HuH-7.5 (cell line): Measurements from ENCODE around the gene CUBN.
A peak's percentile ranks its signal among the peaks of the same experiment; 100 is the strongest.

Experiments
- DNase-seq: peaks from one replicate; pipeline ENCODE4 v3.0.0; 2011; ENCODE audit warnings: low spot score

The CUBN gene

DNA sequence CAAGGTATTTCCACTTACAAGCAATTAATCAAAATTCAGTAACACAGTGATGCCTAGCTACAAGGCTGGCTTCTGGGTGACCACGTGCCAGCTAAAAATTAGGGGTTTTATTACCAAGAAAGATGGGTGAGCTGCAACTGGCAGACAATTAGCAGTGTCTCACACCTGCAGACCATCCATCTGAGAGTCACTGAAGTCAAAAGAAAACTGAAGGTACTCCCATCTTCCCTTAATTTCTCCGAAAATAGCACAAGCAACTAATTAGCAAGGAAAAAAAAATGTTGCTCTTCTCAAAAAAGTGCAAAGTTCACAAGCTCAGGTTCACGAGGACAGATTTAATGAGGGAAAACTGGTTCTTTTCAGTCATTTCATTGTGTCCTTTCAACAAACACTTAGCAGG, 340.8 kb downstream of the CUBN start:
- no peak for DNase-seq

DNA sequence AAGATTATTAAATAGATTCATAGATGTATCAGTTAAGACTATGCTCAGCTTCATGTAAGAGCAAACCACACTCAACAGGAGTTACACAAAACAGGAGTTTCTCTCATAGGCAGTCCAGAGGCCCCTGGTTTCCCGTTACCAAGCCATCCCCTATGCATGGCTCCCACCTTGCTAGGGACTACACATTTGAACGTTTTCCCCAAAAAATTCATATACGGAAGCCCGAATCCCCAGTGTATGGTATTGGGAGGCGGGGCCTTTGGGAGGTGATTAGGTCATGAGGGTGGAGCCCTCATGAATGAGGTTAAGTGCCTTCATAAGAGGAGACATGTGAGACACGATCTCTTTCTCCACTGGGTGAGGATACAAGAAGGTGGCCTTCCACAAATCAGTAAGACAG, 341.5 kb downstream of the CUBN start:
- DNase-seq: no peak

DNA sequence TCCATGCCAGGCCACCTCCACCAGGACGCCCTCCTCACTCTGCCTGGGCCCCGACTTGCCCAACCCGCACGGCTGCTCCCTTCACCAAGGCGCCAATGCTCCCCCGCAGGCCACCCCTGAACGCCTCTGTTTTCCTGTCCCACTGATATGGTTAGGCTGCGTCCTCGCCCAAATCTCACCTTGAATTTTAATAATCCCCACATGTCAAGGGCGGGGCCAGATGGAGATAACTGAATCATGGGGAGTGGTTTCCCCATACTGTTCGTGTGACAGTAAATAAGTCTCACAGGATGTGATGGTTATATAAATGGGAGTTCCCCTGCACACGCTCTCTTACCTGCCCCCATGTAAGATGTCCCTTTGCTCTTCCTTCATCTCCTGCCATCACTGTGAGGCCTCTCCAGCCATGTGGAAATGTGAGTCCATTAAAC, 342.2 kb downstream of the CUBN start:
- no peak for DNase-seq

DNA sequence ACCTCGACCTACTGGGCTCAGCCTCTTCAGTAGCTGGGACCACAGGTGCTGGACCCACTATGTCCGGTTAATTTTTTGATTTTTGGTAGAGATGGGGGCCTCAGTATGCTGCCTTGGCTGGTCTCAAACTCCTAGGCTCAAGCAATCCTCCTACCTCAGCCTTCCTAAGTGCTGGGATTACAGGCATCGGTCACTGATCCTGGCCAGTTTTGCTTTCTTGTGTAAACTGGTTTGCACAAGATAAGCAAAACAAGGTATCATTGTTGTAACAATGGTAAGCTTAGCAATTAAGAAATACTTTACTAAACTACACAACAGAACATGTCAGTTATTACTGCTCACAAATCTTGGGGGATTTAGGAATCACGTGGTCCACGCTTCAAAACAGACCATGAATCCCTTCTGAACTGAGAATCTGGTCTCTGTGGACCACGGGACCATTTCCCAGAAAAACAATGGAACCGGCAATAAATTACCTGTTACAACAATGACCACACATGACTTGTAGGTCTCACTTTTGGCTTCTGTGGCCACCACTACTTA, 349.2 kb downstream of the CUBN start:
- DNase-seq: no peak

DNA sequence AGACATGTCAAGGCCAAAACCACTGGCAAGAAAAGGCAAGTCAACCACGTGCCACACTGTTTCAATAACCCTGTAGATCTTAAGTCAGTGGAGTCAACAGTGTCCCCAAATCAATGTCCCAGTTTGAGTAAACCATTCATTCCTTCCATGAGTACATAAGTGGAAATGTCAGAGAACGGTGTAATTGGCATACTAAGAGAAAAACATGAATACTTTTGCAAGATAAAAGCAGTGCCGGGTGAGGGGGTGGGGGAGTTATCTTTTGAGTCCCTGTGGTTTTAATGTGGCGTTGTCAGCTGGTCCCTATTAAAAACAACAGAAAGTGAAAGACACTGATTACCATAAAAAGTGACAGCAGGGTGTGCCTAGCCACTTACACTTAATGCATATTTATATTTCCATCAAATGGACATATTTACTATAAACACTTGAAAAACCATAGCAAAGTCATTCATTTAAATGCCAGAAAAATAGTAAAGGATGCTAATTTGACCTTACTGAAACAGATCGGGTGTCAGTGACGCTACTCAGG, 350.2 kb downstream of the CUBN start:
- DNase-seq: no peak

DNA sequence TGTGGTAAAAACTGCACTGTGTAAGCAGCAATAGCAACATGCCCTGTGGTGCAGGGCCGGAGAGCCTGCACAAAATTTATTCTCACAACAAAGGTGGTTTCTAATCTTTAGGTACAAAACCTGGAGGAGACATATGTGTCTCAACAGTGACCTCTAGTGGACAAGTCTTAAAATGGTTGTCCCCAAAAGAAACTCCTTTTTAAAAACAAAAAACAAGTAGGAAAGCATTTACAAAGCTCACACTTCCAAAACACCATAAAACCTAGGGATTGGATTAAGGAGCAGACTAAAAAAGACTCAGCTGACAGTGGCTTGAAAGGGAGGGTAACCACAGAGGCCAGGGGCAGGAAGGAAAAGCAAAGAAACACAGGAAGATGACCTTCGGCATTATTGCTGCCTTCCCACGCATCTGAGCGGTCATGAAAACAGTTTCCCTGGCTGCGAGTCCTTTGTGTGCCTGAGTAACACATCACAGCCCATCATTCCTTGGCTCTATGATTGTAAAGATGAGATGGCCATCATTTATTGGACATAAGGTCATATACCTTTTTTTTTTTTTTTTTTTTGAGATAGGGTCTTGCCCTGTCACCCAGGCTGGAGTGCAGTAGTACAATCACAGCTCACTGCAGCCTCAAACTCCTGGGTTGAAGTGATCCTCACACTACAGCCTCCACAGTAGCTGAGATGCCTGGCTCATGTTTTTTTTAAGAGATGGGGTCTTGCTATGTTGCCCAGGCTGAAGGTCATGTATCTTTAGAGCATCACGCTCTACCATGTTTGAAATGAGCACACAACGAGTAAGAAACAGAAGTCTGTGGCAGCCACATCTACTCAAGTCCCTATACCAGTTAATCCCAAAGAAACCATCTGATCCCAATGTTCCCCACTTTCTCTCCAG, 351.9 kb downstream of the CUBN start:
- DNase-seq: peak; percentile 56

DNA sequence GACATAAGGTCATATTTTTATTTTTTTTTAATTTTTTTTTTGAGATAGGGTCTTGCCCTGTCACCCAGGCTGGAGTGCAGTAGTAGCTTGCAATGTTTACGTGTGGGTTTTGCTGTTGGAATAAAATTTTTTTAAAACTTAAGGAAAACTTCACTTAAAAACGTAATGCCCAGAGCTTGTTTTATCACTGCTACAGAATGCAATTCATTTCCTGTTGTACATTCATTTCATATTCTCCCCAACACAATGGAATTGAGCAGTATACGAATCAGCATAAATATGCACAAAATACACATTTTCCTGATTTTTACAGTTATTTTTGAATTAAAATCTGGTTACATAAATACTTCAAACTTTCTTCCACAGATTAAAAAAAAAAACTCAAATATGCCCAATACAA, 352.7 kb downstream of the CUBN start:
- DNase-seq: no peak
